HCT116 (cell line): Measurements from ENCODE around the gene COL23A1. TPM values are rescaled to one million over a fixed set of nuclear protein-coding genes. Genes with fewer than 3 reads are reported as not detected.

Source experiments
- ATAC-seq: fragments of 200-7000 bp; cut with Tn5 transposase; 2 replicates; pipeline ENCODE4 v1.9.1; 2020; ENCODE audit warnings: mild to moderate bottlenecking, moderate library complexity
- BruUV-seq: library from RNA; stranded (reverse); fragments of 400-500 nt; replicated peaks from 2 replicates; lab custom pipeline; 2021; lab: Mats Ljungman, UMichigan
- CTCF ChIA-PET: fragments of 300-600 bp; sonication (Branson Sonifier 250); formaldehyde crosslinking; loops from one replicate; lab custom pipeline; 2021; ENCODE audit warnings: antibody characterized with exemption; lab: Charles Lee
- POLR2A ChIA-PET: fragments of 300-600, 350-600 bp; sonication (Branson Sonifier 250); formaldehyde crosslinking; loops from one replicate; lab custom pipeline; 2021; ENCODE audit warnings: antibody characterized with exemption; lab: Charles Lee
- RAD21 ChIA-PET, 2 experiments: fragments of 300-600 bp; sonication (Branson Sonifier 250); formaldehyde crosslinking; loops; one replicate each; lab custom pipeline; 2023; ENCODE audit warnings: low total read pairs in 2 of 2; ENCODE audit not compliant: uncharacterized antibody in 2 of 2, unreplicated experiment in 2 of 2, low non-redundant PET in 1 of 2; lab: Charles Lee
- DNase-seq: peaks from one replicate; pipeline ENCODE4 v3.0.0-alpha.2; 2010; ENCODE audit warnings: low read depth, low spot score
- H2AFZ ChIP-seq: fragments of 200-600 bp; shearing (Covaris generic), sonication (generic); 2 replicates; pipeline ENCODE4 v1.6.1; 2017; ENCODE audit warnings: low read depth, mixed run types, mixed read lengths, antibody characterized with exemption, low read length; ENCODE audit not compliant: poor library complexity, severe bottlenecking
- H3K27ac ChIP-seq: 2 replicates; pipeline ENCODE4 v1.5.1; 2012; ENCODE audit warnings: low read depth, low read length
- H3K27me3 ChIP-seq: fragments of 200-600 bp; sonication (generic); 2 replicates; pipeline ENCODE4 v1.6.1; 2016; ENCODE audit warnings: mixed run types, low read length, mixed read lengths; ENCODE audit not compliant: insufficient read depth
- H3K36me3 ChIP-seq, 2 experiments: fragments of 200-500 bp in 1 of 2; fragments of 200-600 bp in 1 of 2; sonication (Bioruptor generic) in 1 of 2; sonication (generic) in 1 of 2; 2 replicates each; pipeline versions ENCODE4 v1.5.1 to v1.6.1; 2014 to 2016; ENCODE audit warnings: low read length in 2 of 2, inconsistent platforms in 1 of 2, mixed read lengths in 1 of 2, mixed run types in 1 of 2; ENCODE audit not compliant: insufficient read depth in 2 of 2, control insufficient read depth in 1 of 2
- H3K4me1 ChIP-seq, 2 experiments: fragments of 200-600 bp in 1 of 2; sonication (generic) in 1 of 2; 2 replicates each; pipeline versions ENCODE4 v1.5.1 to v1.6.1; 2012 to 2017; ENCODE audit warnings: low read length in 2 of 2, inconsistent platforms in 1 of 2, mild to moderate bottlenecking in 1 of 2, mixed read lengths in 1 of 2, mixed run types in 1 of 2, moderate library complexity in 1 of 2; ENCODE audit not compliant: insufficient read depth in 2 of 2, control insufficient read depth in 1 of 2
- H3K4me2 ChIP-seq: fragments of 200-600 bp; sonication (generic); 2 replicates; pipeline ENCODE4 v1.6.1; 2017; ENCODE audit warnings: mixed run types, low read length, mixed read lengths
- H3K4me3 ChIP-seq, 2 experiments: fragments of 200-600 bp in 1 of 2; sonication (generic) in 1 of 2; replicated peaks in 1 of 2; 2 replicates each; pipeline ENCODE4 v1.5.1; 2011 to 2016; ENCODE audit warnings: low read length in 2 of 2, control low read depth in 1 of 2, low read depth in 1 of 2, mild to moderate bottlenecking in 1 of 2, mixed read lengths in 1 of 2, mixed run types in 1 of 2
- H3K79me2 ChIP-seq: fragments of 200-600 bp; sonication (generic); 2 replicates; pipeline ENCODE4 v1.6.1; 2017; ENCODE audit warnings: mild to moderate bottlenecking, mixed run types, low read length, moderate library complexity, mixed read lengths; ENCODE audit not compliant: insufficient read depth
- H3K9ac ChIP-seq: fragments of 200-600 bp; sonication (generic); 2 replicates; pipeline ENCODE4 v1.6.1; 2016; ENCODE audit warnings: low read length, mixed read lengths
- H3K9me2 ChIP-seq: fragments of 200-600 bp; sonication (generic), shearing (Covaris generic); 2 replicates; pipeline ENCODE4 v1.6.1; 2017; ENCODE audit warnings: mixed run types, mild to moderate bottlenecking, moderate library complexity; ENCODE audit not compliant: insufficient read depth
- H3K9me3 ChIP-seq, 2 experiments: fragments of 200-500 bp in 1 of 2; fragments of 200-600 bp in 1 of 2; sonication (Bioruptor generic) in 1 of 2; sonication (generic) in 1 of 2; 2 replicates each; pipeline ENCODE4 v1.6.1; 2014 to 2017; ENCODE audit warnings: low read length in 2 of 2, mixed read lengths in 2 of 2, inconsistent platforms in 1 of 2, low read depth in 1 of 2, mild to moderate bottlenecking in 1 of 2, mixed run types in 1 of 2, moderate library complexity in 1 of 2; ENCODE audit not compliant: control insufficient read depth in 1 of 2, insufficient read depth in 1 of 2
- H4K20me1 ChIP-seq: fragments of 200-600 bp; sonication (generic), shearing (Covaris generic); 2 replicates; pipeline ENCODE4 v1.6.1; 2017; ENCODE audit warnings: mixed run types, mild to moderate bottlenecking, moderate library complexity; ENCODE audit not compliant: insufficient read depth
- ELF1 ChIP-seq: IDR thresholded peaks from 2 replicates; pipeline ENCODE4 v1.6.1; 2012; ENCODE audit warnings: low read depth, borderline replicate concordance
- EZH2phosphoT487 ChIP-seq: fragments of 200-600 bp; IDR thresholded peaks from 2 replicates; pipeline ENCODE4 v1.6.1; 2018; ENCODE audit warnings: antibody characterized with exemption, borderline replicate concordance
- FOSL1 ChIP-seq: IDR thresholded peaks from 2 replicates; pipeline ENCODE4 v1.6.1; 2012; ENCODE audit warnings: low read depth
- JUND ChIP-seq: IDR thresholded peaks from 2 replicates; pipeline ENCODE4 v1.6.1; 2012
- POLR2A ChIP-seq: IDR thresholded peaks from 2 replicates; pipeline ENCODE4 v1.7.0; 2011; ENCODE audit warnings: borderline replicate concordance; ENCODE audit not compliant: insufficient read depth, insufficient read length; ENCODE audit errors: extremely low read depth
- RAD21 ChIP-seq: IDR thresholded peaks from 2 replicates; pipeline ENCODE4 v1.6.1; 2012; ENCODE audit warnings: low read depth, mild to moderate bottlenecking
- SIN3A ChIP-seq: IDR thresholded peaks from 2 replicates; pipeline ENCODE4 v1.6.1; 2012; ENCODE audit warnings: low read depth
- SP1 ChIP-seq: IDR thresholded peaks from 2 replicates; pipeline ENCODE4 v1.6.1; 2012; ENCODE audit warnings: low read depth
- SRF ChIP-seq: IDR thresholded peaks from 2 replicates; pipeline ENCODE4 v1.6.1; 2012; ENCODE audit warnings: low read depth
- YY1 ChIP-seq: IDR thresholded peaks from 2 replicates; pipeline ENCODE4 v1.6.1; 2011; ENCODE audit warnings: low read length, low read depth, moderate library complexity, mild to moderate bottlenecking; ENCODE audit not compliant: insufficient replicate concordance; ENCODE audit errors: extremely low read depth
- ZBTB33 ChIP-seq: IDR thresholded peaks from 2 replicates; pipeline ENCODE4 v1.6.1; 2011; ENCODE audit warnings: mild to moderate bottlenecking, low read length, moderate library complexity; ENCODE audit not compliant: insufficient replicate concordance; ENCODE audit errors: extremely low read depth
- ZFX ChIP-seq: fragments of 450-650 bp; IDR thresholded peaks from 2 replicates; pipeline ENCODE4 v1.6.1; 2017
- ZNF274 ChIP-seq: fragments of 200-500 bp; sonication (Bioruptor generic); IDR thresholded peaks from 2 replicates; pipeline ENCODE4 v1.6.1; 2014; ENCODE audit warnings: mild to moderate bottlenecking, low read depth, low read length, inconsistent platforms
- intact Hi-C: fragments of 100-400 bp; cut with micrococcal nuclease; formaldehyde crosslinking; loops from 2 replicates; pipeline ENCODE4 v1.10.0; 2022
- total RNA-seq: library from RNA; stranded (reverse); gene quantifications from one replicate; pipeline ENCODE4 v1.2.1, GENCODE V29; 2021; ENCODE audit not compliant: unreplicated experiment
- TF ChIP-seq, protein P1 (sequence below): IDR thresholded peaks from 2 replicates; pipeline ENCODE4 v1.6.1; 2012
- TF ChIP-seq, protein P2 (sequence below), 3 experiments: fragments of 200-600 bp in 1 of 3; sonication (generic) in 1 of 3; IDR thresholded peaks in 2 of 3; conservative IDR thresholded peaks in 1 of 3; 2 replicates each; pipeline ENCODE4 v1.5.1; 2012 to 2017; ENCODE audit warnings: low read depth in 2 of 3, low read length in 2 of 3, antibody characterized with exemption in 1 of 3, borderline replicate concordance in 1 of 3, control low read depth in 1 of 3, mild to moderate bottlenecking in 1 of 3, mixed read lengths in 1 of 3, mixed run types in 1 of 3, moderate library complexity in 1 of 3; ENCODE audit not compliant: insufficient read depth in 1 of 3
- TF ChIP-seq, protein P3 (sequence below): IDR thresholded peaks from 2 replicates; pipeline ENCODE4 v1.6.1; 2012; ENCODE audit warnings: low read depth

The COL23A1 gene
- total RNA-seq, 1 experiment from 2014 or later = not detected

- Histone ChIP-seq H4K20me1 (no peaks in the 10 kb centered on the region), H3K4me2 (no peak overlapping the region), H2AFZ (no peak overlapping the region), H3K27me3 (no peaks in the 10 kb centered on the region), H3K9me2 (no peaks in the 10 kb centered on the region), H3K4me3 (no peak overlapping the region), H3K9me3 (no peaks in the 10 kb centered on the region), H3K36me3 (no peaks in the 10 kb centered on the region), H3K79me2 (no peaks in the 10 kb centered on the region), H3K27ac (no peak overlapping the region), H3K9ac (no peak overlapping the region), H3K4me1 (no peaks in the 10 kb centered on the region)
- ATAC-seq = no peak
- DNase-seq = no peak
- ChIA-PET POLR2A (no interaction called here), RAD21 (no interaction called here), CTCF (interaction anchor here (2.1 kb wide), 1 partner anchor 8 kb away, joined by 12 read pairs; no protein-coding TSS in a partner anchor)
- BruUV-seq = no TSS peak
- TF ChIP-seq, protein P1, sequence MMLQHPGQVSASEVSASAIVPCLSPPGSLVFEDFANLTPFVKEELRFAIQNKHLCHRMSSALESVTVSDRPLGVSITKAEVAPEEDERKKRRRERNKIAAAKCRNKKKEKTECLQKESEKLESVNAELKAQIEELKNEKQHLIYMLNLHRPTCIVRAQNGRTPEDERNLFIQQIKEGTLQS = no peak
- TF ChIP-seq EZH2phosphoT487 (no peak), RAD21 (no peak), ELF1 (no peak), JUND (no peak), SP1 (no peak), POLR2A (no peak), ZFX (no peak), SRF (no peak), ZNF274 (no peak), FOSL1 (no peak), SIN3A (no peak), YY1 (no peak), ZBTB33 (no peak)
- TF ChIP-seq, protein P2, sequence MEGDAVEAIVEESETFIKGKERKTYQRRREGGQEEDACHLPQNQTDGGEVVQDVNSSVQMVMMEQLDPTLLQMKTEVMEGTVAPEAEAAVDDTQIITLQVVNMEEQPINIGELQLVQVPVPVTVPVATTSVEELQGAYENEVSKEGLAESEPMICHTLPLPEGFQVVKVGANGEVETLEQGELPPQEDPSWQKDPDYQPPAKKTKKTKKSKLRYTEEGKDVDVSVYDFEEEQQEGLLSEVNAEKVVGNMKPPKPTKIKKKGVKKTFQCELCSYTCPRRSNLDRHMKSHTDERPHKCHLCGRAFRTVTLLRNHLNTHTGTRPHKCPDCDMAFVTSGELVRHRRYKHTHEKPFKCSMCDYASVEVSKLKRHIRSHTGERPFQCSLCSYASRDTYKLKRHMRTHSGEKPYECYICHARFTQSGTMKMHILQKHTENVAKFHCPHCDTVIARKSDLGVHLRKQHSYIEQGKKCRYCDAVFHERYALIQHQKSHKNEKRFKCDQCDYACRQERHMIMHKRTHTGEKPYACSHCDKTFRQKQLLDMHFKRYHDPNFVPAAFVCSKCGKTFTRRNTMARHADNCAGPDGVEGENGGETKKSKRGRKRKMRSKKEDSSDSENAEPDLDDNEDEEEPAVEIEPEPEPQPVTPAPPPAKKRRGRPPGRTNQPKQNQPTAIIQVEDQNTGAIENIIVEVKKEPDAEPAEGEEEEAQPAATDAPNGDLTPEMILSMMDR (IDR thresholded peaks at IDR 0.05 in 2 of 3, conservative IDR thresholded peaks at IDR 0.05 in 1 of 3; ENCODE audit: borderline replicate concordance in 1 of 3, insufficient read depth in 1 of 3, low read depth in 2 of 3, low read length in 2 of 3) = no peak
- TF ChIP-seq, protein P3, sequence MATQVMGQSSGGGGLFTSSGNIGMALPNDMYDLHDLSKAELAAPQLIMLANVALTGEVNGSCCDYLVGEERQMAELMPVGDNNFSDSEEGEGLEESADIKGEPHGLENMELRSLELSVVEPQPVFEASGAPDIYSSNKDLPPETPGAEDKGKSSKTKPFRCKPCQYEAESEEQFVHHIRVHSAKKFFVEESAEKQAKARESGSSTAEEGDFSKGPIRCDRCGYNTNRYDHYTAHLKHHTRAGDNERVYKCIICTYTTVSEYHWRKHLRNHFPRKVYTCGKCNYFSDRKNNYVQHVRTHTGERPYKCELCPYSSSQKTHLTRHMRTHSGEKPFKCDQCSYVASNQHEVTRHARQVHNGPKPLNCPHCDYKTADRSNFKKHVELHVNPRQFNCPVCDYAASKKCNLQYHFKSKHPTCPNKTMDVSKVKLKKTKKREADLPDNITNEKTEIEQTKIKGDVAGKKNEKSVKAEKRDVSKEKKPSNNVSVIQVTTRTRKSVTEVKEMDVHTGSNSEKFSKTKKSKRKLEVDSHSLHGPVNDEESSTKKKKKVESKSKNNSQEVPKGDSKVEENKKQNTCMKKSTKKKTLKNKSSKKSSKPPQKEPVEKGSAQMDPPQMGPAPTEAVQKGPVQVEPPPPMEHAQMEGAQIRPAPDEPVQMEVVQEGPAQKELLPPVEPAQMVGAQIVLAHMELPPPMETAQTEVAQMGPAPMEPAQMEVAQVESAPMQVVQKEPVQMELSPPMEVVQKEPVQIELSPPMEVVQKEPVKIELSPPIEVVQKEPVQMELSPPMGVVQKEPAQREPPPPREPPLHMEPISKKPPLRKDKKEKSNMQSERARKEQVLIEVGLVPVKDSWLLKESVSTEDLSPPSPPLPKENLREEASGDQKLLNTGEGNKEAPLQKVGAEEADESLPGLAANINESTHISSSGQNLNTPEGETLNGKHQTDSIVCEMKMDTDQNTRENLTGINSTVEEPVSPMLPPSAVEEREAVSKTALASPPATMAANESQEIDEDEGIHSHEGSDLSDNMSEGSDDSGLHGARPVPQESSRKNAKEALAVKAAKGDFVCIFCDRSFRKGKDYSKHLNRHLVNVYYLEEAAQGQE = no peak
- intact Hi-C loops = no loop called here
These were observed 137.0 kb downstream of the COL23A1 start for GRCh38 chr5:178453224-178453623.
